Activated T-cell treated with anti-CD3 and anti-CD28 coated beads for 24 hours (primary cell): ENCODE results near the gene LILRB3.
"Not testable (repeated sequence)": the region's sequence is repeated elsewhere in the genome, so short reads cannot be mapped to it uniquely, and the experiment has no call there.

Experiments
- DNase-seq: peaks from one replicate; pipeline ENCODE4 v3.0.0-alpha.2; 2020; ENCODE audit warnings: low read depth

The LILRB3 gene

GRCh38 chr19:54242234-54242633 is 19.4 kb upstream of the LILRB3 start:
- not testable (repeated sequence) for DNase-seq

GRCh38 chr19:54240372-54241336 is 17.8 kb upstream of the LILRB3 start:
- DNase-seq, result not testable (repeated sequence)

DNA sequence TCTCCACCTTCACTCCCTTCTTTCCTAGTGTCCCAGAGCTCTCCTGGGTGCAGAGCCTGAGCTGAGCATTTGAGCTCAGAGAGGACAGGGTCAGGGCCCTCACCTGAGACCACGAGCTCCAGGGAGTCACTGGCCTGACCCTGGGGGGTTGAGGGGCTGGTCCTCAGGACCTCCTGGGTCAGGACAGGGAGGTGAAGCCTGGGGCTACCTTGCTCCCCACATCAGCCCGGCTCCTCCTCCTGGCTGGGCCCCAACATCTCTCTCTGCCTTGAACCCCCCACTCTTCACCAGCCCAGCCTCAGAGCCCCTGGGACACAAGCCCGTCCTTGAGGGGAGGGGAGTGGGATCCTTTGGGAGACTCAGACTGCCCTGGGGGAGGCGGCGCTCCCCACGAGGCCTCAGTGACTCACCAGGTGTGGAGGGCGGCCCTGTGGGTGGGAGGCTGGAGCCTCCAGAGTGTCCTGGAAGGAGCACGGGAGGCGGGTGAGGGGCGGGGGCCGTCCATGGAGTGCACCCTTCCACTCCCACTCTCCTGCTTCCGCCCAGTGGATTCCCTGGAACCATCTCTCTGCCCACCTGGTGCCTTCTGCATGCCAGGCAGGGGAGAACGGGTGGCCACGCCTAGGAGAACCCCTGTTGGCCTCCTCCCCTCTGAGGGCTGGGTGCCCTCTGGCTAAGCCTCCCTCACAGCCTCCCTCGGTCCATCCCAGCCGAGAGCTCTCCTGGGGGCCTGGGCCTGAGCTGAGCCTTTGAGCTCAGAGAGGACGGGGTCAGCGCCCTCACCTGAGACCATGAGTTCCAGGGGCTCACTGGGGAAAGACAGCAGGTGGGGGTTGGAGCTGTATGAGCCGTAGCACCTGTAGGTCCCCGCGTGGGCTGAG is 16.9 kb upstream of the LILRB3 start:
- not testable (repeated sequence) for DNase-seq

- no peak for DNase-seq
These were observed 11.1 kb upstream of the LILRB3 start for GRCh38 chr19:54233941-54234340.

- peak; percentile 75 for DNase-seq
These were observed 8.5 kb upstream of the LILRB3 start for GRCh38 chr19:54231077-54231931.

- no peak for DNase-seq
These were observed 7.2 kb upstream of the LILRB3 start for GRCh38 chr19:54230031-54230430.

GRCh38 chr19:54229146-54229545 is 6.3 kb upstream of the LILRB3 start:
- no peak for DNase-seq

GRCh38 chr19:54224619-54225018 is 1.8 kb upstream of the LILRB3 start:
- DNase-seq, result not testable (repeated sequence)

GRCh38 chr19:54223937-54224281 is 1.1 kb upstream of the LILRB3 start:
- DNase-seq, result not testable (repeated sequence)

GRCh38 chr19:54223277-54223936 is 600 bp upstream of the LILRB3 start:
- not testable (repeated sequence) for DNase-seq

DNA sequence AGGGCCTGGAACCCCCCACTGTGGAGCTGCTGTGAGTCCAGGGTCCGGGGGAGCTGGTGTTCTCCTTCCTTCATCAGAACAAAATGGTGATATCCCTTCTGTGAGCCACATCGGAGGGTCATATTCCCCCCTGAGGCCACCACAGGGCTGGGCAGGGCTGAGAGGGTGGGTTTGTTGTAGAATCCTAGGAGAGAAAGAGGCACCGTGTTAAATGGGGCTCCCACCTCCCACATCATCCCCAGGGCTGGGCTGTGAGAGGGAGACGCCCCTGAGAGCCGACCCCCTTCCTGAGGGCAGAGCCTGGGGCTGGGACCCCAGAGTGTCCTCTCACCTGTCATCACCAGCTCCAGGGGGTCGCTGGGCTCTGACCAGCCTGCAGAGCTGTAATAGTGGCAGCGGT is 860 bp downstream of the LILRB3 start:
- DNase-seq, result not testable (repeated sequence)

DNA sequence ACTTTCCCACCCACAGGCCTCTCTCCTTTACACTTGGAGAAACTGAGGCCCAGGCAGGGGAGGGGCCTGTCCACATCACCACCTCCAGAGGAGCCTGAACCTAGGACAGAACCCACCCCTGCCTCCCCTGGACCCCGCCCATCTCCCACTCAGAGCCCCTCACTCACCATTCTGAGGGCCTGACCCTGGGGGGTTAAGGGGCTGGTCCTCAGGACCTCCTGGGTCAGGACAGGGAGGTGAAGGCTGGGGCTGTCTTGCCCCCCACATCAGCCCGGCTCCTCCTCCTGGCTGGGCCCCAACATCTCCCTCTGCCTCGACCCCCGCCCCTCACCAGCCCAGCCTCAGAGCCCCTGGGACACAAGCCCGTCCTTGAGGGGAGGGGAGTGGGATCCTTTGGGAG is 3.1 kb downstream of the LILRB3 start:
- DNase-seq, result not testable (repeated sequence)

- no peak for DNase-seq
These were observed 3.7 kb downstream of the LILRB3 start for GRCh38 chr19:54218960-54219661.

GRCh38 chr19:54218259-54218658 is 4.5 kb downstream of the LILRB3 start:
- no peak for DNase-seq

GRCh38 chr19:54217517-54218247 is 5.1 kb downstream of the LILRB3 start:
- DNase-seq, result not testable (repeated sequence)

GRCh38 chr19:54216869-54217268 is 5.9 kb downstream of the LILRB3 start:
- no peak for DNase-seq

GRCh38 chr19:54214734-54215133 is 8.1 kb downstream of the LILRB3 start:
- DNase-seq, result not testable (repeated sequence)

DNA sequence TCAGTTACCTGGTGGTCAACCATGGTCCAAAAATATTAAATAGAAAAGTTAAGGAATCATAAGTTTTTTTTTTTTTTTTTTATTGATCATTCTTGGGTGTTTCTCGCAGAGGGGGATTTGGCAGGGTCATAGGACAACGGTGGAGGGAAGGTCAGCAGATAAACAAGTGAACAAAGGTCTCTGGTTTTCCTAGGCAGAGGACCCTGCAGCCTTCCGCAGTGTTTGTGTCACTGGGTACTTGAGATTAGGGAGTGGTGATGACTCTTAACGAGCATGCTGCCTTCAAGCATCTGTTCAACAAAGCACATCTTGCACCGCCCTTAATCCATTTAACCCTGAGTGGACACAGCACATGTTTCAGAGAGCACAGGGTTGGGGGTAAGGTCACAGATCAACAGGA is 8.6 kb downstream of the LILRB3 start:
- DNase-seq, result not testable (repeated sequence)

DNA sequence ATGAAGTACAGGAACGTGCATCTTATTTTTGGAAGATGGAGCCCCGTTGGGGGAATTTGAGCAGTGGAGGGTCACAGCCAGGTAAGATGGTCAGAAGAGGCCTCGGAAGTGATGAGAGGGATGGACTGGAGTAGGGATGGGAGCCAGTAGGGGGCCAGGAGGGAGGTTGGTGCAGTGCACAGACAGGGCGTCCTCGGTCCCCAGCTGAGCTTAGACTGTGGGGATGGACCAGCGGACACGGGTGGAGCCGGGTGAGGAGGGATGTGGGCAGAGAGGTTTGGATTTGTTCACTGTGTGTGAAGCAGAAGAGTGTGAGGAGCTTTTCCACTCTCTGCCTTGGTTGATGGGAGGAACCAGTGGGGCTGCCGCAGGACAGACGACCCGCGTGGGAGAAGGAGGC is 11.6 kb downstream of the LILRB3 start:
- no peak for DNase-seq
